NB4 (cell line): ENCODE results near the gene ATG5.
"Not testable (repeated sequence)": the region's sequence is repeated elsewhere in the genome, so short reads cannot be mapped to it uniquely, and the experiment has no call there.

Experiments
- CTCF ChIP-seq: IDR thresholded peaks from one replicate; pipeline ENCODE4 v1.5.1; 2012; ENCODE audit warnings: low read depth, low read length
- MAX ChIP-seq: IDR thresholded peaks from 2 replicates; pipeline ENCODE4 v1.6.1; 2011; ENCODE audit warnings: low read depth, low read length
- MYC ChIP-seq: IDR thresholded peaks from 2 replicates; pipeline ENCODE4 v1.6.1; 2011; ENCODE audit warnings: low read depth, low read length
- POLR2A ChIP-seq: IDR thresholded peaks from 2 replicates; pipeline ENCODE4 v1.6.1; 2011; ENCODE audit warnings: mild to moderate bottlenecking; ENCODE audit not compliant: insufficient read length; ENCODE audit errors: extremely low read depth

- TF ChIP-seq CTCF, POLR2A, MAX, MYC: not testable (repeated sequence)
Observed at GRCh38 chr6:106264433-106264832, 61.1 kb downstream of the ATG5 start.
